ENCODE measurements around the gene BAIAP2.
"Not testable (repeated sequence)": the region's sequence is repeated elsewhere in the genome, so short reads cannot be mapped to it uniquely, and the experiment has no call there.

The BAIAP2 gene

DNA sequence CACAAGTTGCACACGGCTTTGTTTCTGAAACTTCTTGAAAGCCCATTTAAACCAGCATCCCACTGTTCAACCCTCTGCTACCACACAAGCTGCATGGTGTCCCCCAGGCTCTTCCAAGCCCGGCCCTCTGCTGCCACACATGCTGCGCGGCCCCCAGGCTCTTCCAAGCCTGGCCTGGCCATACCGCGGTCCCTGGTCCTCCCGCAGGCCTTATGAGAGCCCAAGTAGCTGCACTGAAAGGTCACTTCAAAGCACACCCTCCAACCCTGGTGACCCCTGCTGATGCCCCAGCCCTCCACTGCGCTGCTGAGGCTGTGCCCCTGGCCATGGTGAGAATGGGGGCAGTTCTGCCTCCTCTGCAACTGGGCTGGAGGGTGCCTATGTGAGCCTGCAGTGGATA, 104.5 kb downstream of the BAIAP2 start:
- no peak for DNase-seq (ENCODE audit: low read depth, low spot score)

DNA sequence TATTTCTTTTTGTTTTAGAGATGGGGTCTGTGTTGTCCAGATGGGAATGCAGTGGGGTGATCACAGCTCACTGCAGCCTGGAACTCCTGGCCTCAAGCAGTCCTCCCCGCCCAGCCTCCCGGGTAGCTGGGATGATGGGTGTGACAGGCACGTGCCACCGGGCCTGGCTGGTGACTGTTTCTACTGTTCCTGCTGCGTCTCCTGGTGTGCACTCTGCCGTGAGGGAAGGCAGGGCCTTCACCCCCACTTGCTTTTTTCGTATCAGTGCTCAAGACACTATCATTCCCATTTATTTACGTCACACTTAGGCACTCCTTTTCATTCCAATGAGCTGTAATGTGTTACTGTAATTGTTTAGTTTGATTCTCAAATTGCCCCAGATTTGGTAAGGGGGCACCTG, 105.1 kb downstream of the BAIAP2 start:
- no peak for DNase-seq (ENCODE audit: low read depth, low spot score)

DNA sequence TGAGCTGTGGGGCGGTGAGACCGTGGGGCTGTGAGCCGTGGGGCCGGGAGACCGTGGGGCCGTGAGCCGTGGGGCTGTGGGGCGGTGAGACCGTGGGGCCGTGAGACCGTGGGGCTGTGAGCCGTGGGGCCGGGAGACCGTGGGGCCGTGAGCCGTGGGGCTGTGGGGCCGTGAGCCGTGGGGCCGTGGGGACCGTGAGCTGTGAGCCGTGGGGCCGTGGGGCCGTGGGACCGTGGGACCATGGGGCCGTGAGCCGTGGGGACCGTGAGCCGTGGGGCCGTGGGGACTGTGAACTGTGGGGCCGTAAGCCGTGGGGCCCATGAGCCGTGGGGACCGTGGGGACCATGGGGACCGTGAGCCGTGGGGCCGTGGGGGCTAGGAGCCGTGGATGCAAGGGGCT, 105.7 kb downstream of the BAIAP2 start:
- DNase-seq (ENCODE audit: low read depth, low spot score) = no peak

DNA sequence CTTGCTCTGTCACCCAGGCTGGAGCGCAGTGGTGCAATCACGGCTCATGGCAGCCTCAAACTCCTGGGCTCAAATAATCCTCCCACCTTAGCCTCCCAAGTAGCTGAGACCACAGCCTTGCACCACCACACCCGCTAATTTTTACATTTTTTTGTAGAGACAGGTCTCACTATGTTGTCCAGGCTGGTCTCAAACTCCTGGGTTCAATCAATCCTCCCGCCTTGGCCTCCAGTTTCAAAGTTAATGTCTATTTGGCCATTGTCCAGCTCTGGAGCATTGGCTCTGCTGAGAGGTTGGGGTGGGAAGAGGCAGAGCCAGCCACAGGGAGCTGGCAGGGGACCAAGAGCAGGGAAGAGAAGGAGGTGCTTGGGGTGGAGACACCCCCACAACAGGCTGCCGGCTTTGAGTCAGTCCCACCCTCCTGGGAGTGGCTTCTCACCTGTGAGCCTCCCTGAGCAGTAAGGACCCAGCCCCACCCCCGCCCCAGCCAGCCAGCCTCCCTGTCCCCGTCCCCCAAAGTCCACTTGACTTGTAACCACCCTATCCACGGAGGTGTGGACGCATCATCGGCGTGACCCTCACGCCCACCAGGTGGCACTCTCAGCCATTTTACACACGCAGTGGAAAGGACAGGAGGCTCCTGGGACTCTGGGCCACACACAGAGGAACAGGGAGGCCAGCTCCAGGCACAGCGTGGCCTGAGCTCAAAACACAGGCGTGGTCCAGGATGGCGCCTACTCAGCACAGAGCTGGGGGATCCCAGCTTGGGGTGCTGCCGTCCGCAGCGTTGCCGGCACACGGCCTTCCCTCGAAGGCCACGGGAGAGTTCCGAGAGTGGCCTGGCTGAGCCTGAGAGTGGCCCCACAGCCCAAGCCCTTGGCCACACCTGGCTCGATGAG, 107.6 kb downstream of the BAIAP2 start:
- DNase-seq (ENCODE audit: low read depth, low spot score) = no peak

DNA sequence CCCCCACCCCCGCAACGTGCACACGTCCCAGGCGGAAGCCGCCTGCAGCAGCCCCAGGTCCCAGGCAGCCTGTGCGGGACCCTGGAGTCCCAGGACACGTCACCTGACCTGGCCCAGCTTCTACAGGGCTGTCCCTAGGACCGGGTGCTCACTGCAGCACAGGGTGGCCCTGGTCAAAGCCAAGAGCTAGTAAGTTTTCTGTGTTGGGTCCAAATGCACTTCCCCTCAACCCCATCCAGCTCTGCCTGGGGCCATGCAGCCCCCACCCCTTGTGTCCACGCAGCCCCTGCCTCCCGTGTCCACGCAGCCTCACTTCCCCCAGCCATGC, 108.2 kb downstream of the BAIAP2 start:
- DNase-seq (ENCODE audit: low read depth, low spot score) = no peak

DNA sequence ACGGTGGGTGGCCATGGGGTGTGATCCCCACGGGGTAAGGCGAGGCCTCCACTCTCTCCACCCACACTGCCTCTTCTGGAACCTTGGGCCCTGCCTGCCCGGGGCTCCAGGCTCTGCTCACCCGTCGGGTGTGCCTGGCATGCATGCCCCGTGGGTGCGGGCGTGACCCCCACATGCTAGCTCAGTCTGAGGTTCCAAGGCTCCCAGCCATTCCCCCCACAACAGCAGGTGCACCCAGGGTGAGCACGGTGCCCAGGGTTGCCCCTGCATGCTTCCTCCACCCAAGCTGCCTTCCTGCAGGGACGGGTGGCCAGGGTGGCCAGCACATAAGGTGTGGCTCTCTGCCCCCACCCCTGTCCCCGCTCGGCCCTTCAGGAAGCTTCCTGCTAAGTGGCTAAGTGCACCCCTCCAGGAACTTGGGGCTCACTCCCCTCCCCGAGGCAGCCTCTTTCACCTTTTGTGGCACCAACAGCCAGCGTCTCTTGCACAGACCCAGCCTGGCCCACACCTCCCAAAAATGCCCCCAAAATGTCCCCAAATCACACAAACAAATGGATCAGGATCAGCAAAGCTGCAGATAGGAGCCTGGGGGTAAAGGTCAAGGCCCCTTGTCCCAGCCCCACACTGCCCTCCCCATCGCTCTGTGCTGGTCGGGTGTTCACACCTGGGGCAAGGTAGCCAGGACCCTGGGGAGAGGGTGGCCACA, 108.9 kb downstream of the BAIAP2 start:
- no peak for DNase-seq (ENCODE audit: low read depth, low spot score)

DNA sequence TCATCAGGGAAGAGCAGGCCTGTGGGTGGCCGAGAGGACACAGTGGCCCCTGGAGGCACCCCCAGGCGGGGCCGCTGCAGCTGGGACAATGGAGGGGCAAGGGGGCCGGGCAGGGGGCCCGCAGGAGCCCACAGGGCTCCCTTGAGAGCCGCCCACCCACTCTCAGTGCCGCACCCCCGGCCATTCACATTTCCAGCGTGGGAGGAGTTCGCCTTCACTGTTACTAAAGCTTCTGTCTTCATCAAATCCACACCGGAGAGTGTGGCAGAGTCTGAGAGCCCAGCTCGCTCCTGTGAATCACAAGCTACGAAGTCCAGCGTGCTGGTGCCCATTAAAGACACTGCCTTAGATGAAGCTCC, 109.5 kb downstream of the BAIAP2 start:
- DNase-seq (ENCODE audit: low read depth, low spot score) = no peak

DNA sequence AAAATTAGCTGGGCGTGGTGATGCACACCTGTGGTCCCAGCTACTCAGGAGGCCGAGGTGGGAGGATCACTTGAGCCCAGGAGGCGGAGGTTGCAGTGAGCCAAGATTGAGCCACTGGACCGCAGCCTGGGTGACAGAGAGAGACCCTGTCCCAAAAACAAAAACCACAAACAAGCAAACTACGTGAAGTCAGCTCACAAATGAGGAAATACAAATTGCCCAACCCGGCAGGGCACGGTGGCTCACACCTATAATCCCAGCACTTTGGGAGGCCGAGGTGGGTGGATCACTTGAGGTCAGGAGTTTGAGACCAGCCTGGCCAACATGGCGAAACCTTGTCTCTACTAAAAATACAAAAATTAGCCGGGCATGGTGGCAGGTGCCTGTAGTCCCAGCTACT, 111.3 kb downstream of the BAIAP2 start:
- not testable (repeated sequence) for DNase-seq (ENCODE audit: low read depth, low spot score)

DNA sequence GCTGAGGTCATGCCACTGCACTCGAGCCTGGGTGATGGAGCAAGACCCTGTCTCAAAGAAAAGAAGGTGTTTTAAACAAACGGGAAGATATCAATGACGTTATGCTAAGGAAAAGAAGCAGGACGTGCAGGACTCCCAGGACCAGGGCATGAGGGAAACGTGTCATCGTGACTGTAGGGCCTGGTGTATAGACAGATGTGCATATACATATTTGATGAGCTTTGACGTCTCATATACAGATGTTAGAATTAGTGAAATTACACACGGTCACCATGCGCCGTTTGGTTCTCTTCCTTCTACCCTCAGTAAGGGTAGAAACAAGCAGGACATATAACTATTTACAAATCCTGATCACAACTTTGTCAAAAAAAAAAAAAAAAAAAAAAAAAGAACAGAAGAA, 112.8 kb downstream of the BAIAP2 start:
- DNase-seq (ENCODE audit: low read depth, low spot score) = no peak

DNA sequence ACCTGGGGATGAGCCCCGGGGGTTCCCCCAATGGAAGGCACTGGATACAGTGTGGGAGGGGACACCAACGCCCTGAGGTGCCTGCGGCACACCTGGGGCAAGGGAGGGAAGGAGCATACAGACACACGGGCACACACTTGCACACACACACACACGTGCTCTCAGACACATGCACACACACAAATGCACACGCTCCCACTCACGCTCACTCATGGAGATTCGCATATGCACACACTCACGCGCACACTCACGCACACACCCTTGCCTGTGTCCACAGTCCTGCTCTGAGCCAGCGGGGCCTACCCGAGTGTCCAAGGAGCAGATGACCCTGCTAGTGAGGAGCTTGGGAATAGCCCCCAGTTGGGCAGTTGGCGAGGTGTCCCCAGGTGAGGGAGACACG, 113.6 kb downstream of the BAIAP2 start:
- no peak for DNase-seq (ENCODE audit: low read depth, low spot score)

DNA sequence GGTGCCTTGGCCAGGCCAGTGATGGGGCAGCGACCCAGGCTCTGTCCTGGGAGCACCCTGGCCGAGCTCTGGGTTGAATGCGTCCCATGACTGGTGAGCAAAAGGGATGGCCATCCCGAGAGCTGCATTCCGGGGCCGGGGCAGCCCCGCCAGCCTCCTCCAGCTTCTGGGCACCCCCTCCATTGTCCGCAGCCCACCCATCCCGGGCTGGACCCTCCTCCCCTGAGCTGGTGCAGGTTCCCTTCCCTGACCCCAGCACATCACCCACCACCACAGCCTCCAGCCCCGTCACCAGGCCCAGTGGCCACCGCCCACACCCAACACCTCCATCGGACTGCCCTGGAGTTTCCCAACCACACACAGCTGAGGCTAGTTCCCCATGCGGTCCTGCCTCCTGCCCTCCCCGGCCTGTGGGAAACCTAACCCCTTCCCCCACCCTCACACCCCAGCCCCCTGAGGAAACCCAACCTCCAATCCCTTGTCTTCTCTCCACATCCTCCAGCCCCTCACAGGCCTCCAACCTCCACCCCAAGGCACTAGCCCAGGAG, 114.1 kb downstream of the BAIAP2 start:
- no peak for DNase-seq (ENCODE audit: low read depth, low spot score)

DNA sequence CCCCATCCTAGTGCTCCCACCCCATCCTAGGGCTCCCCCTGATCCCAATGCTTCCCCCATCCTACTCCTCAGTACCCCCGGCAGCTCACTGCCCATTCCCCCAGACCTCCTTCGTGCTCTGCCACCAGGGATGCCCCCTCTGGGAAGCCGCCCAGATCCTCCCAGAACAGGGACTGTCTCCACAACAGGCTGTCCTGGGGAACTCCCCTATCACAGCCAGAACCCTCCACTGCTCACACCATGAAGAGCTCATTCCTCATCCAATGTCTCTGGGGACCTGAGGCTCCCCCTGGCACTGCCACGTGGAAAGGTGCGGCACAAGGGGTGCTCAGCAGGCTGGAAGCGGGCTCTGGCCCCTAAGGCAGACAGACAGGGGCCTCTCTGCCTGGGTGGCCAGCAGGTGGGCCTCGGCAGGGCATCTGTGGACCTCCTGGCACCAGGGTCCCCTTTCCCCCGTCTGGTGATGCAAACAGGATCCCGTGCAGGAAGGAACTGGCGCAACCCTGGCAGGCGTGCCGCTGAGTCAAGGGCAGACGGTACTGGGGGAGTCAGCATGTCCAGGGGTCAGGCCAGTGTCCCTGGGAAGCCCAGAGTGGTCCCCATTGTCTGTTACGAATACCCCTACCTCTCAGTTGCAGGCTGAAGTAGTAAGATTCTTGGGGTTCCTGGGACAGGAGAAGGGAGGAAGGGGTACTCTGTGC, 115.6 kb downstream of the BAIAP2 start:
- DNase-seq (ENCODE audit: low read depth, low spot score) = no peak

DNA sequence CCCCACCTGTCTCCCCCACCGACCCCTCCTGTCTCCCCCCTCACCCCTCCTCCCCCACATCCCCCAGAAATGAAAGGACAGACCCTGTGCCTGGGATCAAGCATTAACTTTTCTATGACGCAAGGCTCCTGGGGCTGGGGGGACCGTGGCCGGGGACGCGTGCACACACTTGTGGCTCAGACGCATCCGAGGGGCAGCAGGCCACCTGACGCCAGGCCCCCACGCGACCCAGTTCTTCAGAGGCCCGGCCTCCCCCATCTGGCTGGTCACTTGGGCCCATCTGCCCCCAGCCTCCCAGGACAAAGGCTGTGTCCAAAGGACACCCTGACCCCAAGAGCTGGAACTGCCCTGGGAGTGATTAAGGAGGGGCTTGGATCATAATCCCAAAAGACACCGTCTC, 116.3 kb downstream of the BAIAP2 start:
- DNase-seq (ENCODE audit: low read depth, low spot score) = no peak

DNA sequence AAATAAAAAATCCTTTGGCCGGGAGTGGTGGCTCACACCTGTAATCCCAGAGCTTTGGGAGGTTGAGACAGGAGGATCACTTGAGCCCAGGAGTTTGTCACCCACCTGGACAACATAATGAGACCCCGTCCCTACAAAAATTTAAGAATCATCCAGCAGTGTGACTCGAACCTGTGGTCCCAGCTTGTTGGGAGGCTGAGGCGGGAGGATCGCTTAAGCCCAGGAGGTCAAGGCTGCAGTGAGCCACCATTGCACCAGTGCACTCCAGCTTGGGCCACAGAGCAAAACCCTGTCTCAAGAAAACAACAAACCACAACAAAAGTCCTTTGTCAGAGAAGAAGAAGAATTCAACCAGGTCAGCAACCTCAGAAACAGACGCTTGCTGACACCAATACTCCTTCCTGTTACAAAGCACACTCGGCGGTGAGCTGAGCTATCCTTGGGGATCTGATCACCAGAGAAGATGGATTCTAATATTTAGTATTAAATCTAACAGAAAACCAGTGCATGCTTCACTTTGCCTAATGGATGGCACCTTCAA, 117.4 kb downstream of the BAIAP2 start:
- no peak for DNase-seq (ENCODE audit: low read depth, low spot score)

DNA sequence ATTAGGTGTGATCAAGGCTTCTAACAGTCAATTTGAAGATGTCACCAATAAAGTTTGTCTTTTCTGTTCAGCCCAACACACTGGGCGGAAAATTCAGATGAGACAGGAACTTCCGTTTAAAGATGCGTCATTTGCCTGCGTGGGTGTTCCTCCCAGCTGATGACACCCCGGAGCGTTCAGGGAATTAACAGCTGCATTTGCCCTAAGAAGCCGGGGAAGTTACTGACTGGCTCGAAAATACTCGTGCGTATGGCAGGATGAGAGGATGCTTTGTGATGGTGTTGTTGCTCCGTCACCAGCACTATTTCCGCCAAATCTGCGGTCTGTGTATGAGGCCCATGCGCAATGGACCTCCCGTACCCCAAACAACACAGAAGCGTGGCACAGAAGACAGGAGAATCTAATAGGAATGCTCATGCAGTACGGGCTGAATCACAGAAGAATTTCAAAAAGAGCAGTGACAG, 118.4 kb downstream of the BAIAP2 start:
- no peak for DNase-seq (ENCODE audit: low read depth, low spot score)

DNA sequence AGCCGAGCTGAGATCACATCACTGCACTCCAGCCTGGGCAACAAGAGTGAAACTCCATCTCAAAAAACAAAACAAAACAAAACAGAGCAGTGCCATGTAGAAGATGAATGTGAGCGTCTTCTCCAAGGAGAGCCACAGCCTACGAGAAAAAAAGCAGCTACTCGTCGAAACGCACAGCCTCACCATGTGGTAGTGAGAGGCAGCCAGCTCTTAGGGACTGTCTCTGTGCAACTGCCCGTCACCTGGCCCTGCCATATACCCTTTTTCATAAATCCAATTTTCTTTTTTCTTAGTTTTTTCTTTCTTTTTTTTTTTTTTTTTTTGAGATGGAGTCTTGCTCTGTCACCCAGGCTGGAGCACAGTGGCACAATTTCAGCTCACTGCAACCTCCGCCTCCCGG, 119.1 kb downstream of the BAIAP2 start:
- not testable (repeated sequence) for DNase-seq (ENCODE audit: low read depth, low spot score)

DNA sequence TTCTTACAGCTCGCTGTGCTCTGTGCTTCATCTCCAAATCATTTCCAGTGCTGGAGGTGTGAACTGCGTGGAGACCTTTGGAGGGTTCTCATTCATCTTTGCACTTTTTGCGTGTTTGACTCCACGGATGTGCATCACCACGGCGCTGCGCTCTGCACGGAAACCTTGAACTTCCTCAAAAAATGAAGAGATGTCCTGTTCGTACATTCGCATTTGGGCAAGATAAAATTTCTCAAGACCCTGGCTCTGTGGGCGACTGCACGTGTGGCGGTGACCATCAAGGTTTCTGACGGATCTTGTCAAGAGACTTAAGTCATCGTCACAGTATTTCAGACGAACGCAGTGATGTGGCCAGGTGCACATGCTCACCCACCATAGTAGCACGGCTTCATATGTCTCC, 120.0 kb downstream of the BAIAP2 start:
- no peak for DNase-seq (ENCODE audit: low read depth, low spot score)

DNA sequence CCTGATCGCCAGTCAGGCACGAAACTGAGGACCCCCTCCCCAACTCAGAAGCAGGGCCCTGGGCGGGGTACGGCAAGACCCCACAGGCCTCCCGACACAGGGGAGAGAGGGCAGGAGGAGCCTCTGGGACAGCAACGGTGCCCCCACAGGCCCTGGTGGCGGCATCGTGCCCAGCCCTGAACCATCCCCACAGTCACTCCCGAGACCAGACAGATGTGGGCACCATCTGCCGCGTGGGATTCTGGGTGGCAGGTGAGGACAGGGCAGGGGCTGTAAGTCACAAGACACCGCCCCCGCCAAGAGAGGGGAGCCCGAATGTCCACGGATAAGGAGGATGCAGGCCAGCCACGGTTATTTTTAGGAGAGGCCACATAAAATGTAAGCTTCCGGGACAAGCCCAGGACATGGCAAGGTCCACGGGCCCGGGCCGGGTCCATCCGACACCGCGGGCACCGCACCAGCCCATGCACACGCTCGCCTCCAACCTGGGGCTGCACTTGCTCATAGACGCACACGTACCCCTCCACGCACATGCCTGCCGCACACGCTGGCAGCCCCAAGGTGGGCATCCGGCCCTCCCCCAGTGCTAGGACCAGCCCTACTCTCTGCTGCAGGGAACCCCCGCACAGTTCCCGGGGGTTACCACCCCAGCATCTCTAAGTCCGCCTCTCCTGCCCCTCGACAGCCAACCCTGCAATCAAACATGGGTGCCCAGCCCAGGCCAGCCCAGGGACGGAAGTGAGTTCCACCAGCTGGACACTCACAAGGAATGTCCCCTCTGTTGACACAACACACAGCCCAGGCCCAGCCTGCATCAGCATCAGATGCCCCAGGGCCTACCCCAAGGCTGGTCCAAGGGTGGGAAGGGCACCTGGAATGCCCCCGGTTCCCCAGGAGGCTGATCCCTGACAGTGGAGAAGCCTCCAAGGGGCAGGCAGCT, 122.2 kb downstream of the BAIAP2 start:
- DNase-seq (ENCODE audit: low read depth, low spot score) = no peak

DNA sequence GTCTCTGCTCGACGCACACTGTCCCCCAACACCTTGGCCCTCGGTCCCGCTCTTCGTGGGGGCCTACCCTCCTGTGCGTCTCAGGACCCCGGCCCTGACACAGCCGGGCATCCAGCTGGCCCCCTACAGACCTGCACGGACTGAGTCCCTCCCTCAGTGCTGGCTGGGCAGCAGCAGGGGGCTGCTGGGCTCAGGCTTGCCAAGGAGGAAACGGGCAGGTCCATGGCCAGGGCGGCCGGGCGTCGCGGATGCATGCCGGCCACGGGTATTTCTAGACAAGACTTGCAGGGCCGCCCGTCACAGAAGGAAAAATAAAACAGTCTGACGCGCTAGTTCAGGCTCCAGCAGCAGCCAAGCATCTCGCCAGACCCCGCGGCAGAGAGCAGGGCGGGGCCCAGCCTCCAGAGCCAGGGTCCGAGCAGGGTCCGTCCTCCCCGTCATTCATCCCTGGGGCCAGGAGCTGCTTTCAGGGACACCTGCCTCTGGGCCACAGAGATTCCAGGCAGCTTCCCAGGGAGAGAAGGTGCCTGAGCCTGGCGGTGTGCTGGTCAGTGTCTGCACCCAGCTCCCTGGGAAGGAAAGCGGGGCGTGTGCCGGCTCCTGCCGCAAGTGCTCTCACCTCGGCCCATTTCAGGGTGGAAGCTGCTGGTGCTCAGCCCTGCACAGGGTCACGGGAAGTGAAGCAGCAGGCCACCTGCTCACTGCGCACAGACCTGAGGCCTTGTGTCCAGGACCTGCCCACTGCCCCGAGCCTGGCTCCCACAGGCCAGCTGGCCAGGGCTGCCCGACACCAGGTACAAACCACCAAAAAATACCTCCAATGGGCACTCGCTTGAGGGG, 123.1 kb downstream of the BAIAP2 start:
- DNase-seq (ENCODE audit: low read depth, low spot score) = no peak
